Measurements from ENCODE around the gene ILDR2.

DNA sequence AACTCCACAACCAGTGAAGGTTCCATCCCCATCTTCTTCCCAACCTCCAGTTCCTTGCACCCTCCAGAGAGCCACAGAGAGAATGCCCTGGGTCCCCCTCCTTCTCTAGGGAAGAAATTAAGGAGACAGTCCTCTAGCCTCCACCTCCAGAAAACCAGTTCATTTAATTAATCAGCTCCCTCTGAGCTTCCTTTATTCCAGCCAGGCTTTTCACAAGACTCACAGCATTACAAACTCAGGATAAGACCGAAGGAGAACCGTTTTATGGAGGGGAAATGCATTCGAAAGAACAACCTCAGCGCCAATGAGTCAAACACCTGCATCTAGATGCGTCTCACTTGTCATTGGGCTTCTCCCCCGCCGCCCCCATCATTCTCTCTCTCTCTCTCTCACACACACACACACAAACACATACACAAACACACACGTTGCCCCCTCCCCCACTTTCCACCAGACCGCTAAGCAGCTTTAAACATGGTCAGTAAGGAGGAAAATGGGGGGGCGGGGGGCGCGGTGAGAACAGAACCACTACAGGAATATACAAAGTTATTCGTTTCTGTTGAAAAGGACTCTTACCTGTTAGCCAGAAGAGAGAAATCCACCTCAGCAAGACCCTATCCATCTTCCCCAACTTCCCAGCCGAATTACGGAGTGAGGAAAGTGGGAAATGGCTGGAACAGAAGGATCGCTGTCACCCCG is 544 bp downstream of the ILDR2 start:
- TF ChIP-seq, protein P1, sequence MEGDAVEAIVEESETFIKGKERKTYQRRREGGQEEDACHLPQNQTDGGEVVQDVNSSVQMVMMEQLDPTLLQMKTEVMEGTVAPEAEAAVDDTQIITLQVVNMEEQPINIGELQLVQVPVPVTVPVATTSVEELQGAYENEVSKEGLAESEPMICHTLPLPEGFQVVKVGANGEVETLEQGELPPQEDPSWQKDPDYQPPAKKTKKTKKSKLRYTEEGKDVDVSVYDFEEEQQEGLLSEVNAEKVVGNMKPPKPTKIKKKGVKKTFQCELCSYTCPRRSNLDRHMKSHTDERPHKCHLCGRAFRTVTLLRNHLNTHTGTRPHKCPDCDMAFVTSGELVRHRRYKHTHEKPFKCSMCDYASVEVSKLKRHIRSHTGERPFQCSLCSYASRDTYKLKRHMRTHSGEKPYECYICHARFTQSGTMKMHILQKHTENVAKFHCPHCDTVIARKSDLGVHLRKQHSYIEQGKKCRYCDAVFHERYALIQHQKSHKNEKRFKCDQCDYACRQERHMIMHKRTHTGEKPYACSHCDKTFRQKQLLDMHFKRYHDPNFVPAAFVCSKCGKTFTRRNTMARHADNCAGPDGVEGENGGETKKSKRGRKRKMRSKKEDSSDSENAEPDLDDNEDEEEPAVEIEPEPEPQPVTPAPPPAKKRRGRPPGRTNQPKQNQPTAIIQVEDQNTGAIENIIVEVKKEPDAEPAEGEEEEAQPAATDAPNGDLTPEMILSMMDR (IDR thresholded peaks at IDR 0.05): no peak
- no peak for TF ChIP-seq POLR2A (IDR thresholded peaks at IDR 0.05)

Measured in esophagus squamous epithelium (tissue), 4 donors.